Measurements from ENCODE around the gene MADCAM1.

DNA sequence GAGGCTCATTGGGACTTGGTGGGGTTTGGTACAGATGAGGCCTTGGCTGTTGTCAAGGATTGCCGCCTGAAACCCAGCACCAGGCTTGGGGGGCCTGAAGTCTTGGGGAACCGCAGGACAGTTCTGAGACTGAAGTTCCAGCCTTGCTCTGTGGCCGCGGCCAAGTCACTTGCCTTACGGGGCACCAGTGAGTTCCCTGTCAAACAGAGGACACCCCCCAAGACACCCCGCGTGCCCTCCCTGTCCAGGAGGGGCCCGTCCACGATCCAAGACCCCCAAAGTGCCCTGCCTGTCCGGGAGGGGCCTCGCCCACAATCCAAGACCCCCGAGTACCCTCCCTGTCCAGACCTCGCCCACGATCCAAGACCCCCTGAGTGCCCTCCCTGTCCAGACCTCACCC, 37.8 kb downstream of the MADCAM1 start:
- TF ChIP-seq, protein P1, sequence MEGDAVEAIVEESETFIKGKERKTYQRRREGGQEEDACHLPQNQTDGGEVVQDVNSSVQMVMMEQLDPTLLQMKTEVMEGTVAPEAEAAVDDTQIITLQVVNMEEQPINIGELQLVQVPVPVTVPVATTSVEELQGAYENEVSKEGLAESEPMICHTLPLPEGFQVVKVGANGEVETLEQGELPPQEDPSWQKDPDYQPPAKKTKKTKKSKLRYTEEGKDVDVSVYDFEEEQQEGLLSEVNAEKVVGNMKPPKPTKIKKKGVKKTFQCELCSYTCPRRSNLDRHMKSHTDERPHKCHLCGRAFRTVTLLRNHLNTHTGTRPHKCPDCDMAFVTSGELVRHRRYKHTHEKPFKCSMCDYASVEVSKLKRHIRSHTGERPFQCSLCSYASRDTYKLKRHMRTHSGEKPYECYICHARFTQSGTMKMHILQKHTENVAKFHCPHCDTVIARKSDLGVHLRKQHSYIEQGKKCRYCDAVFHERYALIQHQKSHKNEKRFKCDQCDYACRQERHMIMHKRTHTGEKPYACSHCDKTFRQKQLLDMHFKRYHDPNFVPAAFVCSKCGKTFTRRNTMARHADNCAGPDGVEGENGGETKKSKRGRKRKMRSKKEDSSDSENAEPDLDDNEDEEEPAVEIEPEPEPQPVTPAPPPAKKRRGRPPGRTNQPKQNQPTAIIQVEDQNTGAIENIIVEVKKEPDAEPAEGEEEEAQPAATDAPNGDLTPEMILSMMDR (IDR thresholded peaks at IDR 0.05), result no peak
- no peak for TF ChIP-seq EZH2phosphoT487 (IDR thresholded peaks at IDR 0.05)

All from neural progenitor cell (in vitro differentiated cells).